ENCODE data around the gene RNF220. TPM values are rescaled to one million over a fixed set of nuclear protein-coding genes. Genes with fewer than 3 reads are reported as not detected.

Gene RNF220
- total RNA-seq, 1 experiment from 2014 or later = 66.6 TPM

- Histone ChIP-seq H3K9me2 (replicated peaks; ENCODE audit: low read length) (no peaks in the 10 kb centered on the region), H3K27ac (ENCODE audit: low read length) (no peak overlapping the region), H3K79me2 (ENCODE audit: low read length) (no peaks in the 10 kb centered on the region), H3K4me3 (ENCODE audit: low read length) (no peak overlapping the region), H3K4me2 (ENCODE audit: low read length) (no peak overlapping the region), H3K9ac (ENCODE audit: low read length) (no peak overlapping the region), H2AFZ (ENCODE audit: low read length) (no peak overlapping the region), H3K4me1 (ENCODE audit: insufficient read depth, low read length) (peaks cover 16% of the 10 kb centered on the region; the same call in 1 of the 2 replicates), H3K27me3 (ENCODE audit: low read length) (no peaks in the 10 kb centered on the region), H3F3A (ENCODE audit: low read length, unreplicated experiment) (no peaks in the 10 kb centered on the region), H3K9me3 (ENCODE audit: low read length) (no peaks in the 10 kb centered on the region), H4K20me1 (ENCODE audit: low read length) (no peaks in the 10 kb centered on the region), H3K36me3 (ENCODE audit: low read depth, low read length) (no peaks in the 10 kb centered on the region)
- DNase-seq (no peak), ATAC-seq (no peak)
- ChIA-PET CTCF (no interaction called here), POLR2A (ENCODE audit: unreplicated experiment) (no interaction called here)
- no TSS peak for BruUV-seq (replicated peaks)
- intact Hi-C loops (cut with micrococcal nuclease) = no loop called here
- TF ChIP-seq EZH2 (IDR thresholded peaks at IDR 0.05; ENCODE audit: low read length, unreplicated experiment) (no peak), EZH2phosphoT487 (IDR thresholded peaks at IDR 0.05; ENCODE audit: borderline replicate concordance, low read length) (no peak), CTCF (conservative IDR thresholded peaks at IDR 0.05; ENCODE audit: low read depth, low read length) (no peak)
Measured at GRCh38 chr1:44421446-44421884, 16.4 kb downstream of the RNF220 start.

GRCh38 chr1:44422161-44422560 lies 17.1 kb downstream of the RNF220 start:
- DNase-seq = no peak
- Histone ChIP-seq H3K9me2 (replicated peaks; ENCODE audit: low read length) (no peaks in the 10 kb centered on the region), H3K27me3 (ENCODE audit: low read length) (no peaks in the 10 kb centered on the region), H3K4me1 (ENCODE audit: insufficient read depth, low read length) (peaks cover 16% of the 10 kb centered on the region; the same call in 1 of the 2 replicates), H2AFZ (ENCODE audit: low read length) (no peak overlapping the region), H4K20me1 (ENCODE audit: low read length) (no peaks in the 10 kb centered on the region), H3K79me2 (ENCODE audit: low read length) (no peaks in the 10 kb centered on the region), H3K9me3 (ENCODE audit: low read length) (no peaks in the 10 kb centered on the region), H3K36me3 (ENCODE audit: low read depth, low read length) (no peaks in the 10 kb centered on the region), H3F3A (ENCODE audit: low read length, unreplicated experiment) (no peaks in the 10 kb centered on the region), H3K4me2 (ENCODE audit: low read length) (no peak overlapping the region), H3K9ac (ENCODE audit: low read length) (no peak overlapping the region), H3K27ac (ENCODE audit: low read length) (no peak overlapping the region), H3K4me3 (ENCODE audit: low read length) (no peak overlapping the region)
- ATAC-seq = no peak
- CTCF ChIA-PET = no interaction called here
- BruUV-seq (replicated peaks) = no TSS peak
- POLR2A ChIA-PET (ENCODE audit: unreplicated experiment) = no interaction called here
- TF ChIP-seq EZH2 (IDR thresholded peaks at IDR 0.05; ENCODE audit: low read length, unreplicated experiment) (no peak), EZH2phosphoT487 (IDR thresholded peaks at IDR 0.05; ENCODE audit: borderline replicate concordance, low read length) (no peak), CTCF (conservative IDR thresholded peaks at IDR 0.05; ENCODE audit: low read depth, low read length) (no peak)
- intact Hi-C loops (cut with micrococcal nuclease) = no loop called here

- H3K4me3 ChIP-seq (ENCODE audit: low read length) = peak overlapping the region; percentile 29
- peak overlapping the region; percentile 44 for H2AFZ ChIP-seq (ENCODE audit: low read length)
- intact Hi-C loops (cut with micrococcal nuclease) = no loop called here
- no peaks in the 10 kb centered on the region for H4K20me1 ChIP-seq (ENCODE audit: low read length)
- H3K4me2 ChIP-seq (ENCODE audit: low read length) = peak overlapping the region; percentile 72
- no TSS peak for BruUV-seq (replicated peaks)
- no peak overlapping the region for H3K9ac ChIP-seq (ENCODE audit: low read length)
- ChIA-PET CTCF (no interaction called here), POLR2A (ENCODE audit: unreplicated experiment) (no interaction called here)
- no peaks in the 10 kb centered on the region for H3F3A ChIP-seq (ENCODE audit: low read length, unreplicated experiment)
- TF ChIP-seq EZH2 (IDR thresholded peaks at IDR 0.05; ENCODE audit: low read length, unreplicated experiment) = no peak
- no peak for TF ChIP-seq EZH2phosphoT487 (IDR thresholded peaks at IDR 0.05; ENCODE audit: borderline replicate concordance, low read length)
- no peak; the same call in 1 of the 2 replicates for TF ChIP-seq CTCF (conservative IDR thresholded peaks at IDR 0.05; ENCODE audit: low read depth, low read length)
- no peaks in the 10 kb centered on the region for H3K9me3 ChIP-seq (ENCODE audit: low read length)
- peaks cover 16% of the 10 kb centered on the region; the same call in 1 of the 2 replicates for H3K4me1 ChIP-seq (ENCODE audit: insufficient read depth, low read length)
- no peaks in the 10 kb centered on the region for H3K36me3 ChIP-seq (ENCODE audit: low read depth, low read length)
- ATAC-seq (peak; percentile 91), DNase-seq (peak; percentile 88)
- no peaks in the 10 kb centered on the region for H3K79me2 ChIP-seq (ENCODE audit: low read length)
- no peaks in the 10 kb centered on the region for H3K9me2 ChIP-seq (replicated peaks; ENCODE audit: low read length)
- peaks cover 8% of the 10 kb centered on the region; the same call in 1 of the 2 replicates for H3K27me3 ChIP-seq (ENCODE audit: low read length)
- no peak overlapping the region for H3K27ac ChIP-seq (ENCODE audit: low read length)
Measured at GRCh38 chr1:44423591-44424537, 18.8 kb downstream of the RNF220 start.
